Osteocyte (in vitro differentiated cells): ENCODE data around the gene C14orf119. TPM values are rescaled to one million over a fixed set of nuclear protein-coding genes. Genes with fewer than 3 reads are reported as not detected.

Source experiments
- DNase-seq: peaks from one replicate; pipeline ENCODE4 v3.0.0; 2021; ENCODE audit warnings: mixed read lengths; ENCODE audit not compliant: unreplicated experiment; ENCODE audit errors: extremely low spot score
- H3K27ac Mint-ChIP-seq: one replicate; pipeline ENCODE4 v1.8.0; 2021; ENCODE audit warnings: mild to moderate bottlenecking, mixed read lengths; ENCODE audit not compliant: unreplicated experiment
- H3K27me3 Mint-ChIP-seq: one replicate; pipeline ENCODE4 v1.8.0; 2021; ENCODE audit warnings: mixed read lengths; ENCODE audit not compliant: unreplicated experiment
- H3K36me3 Mint-ChIP-seq: one replicate; pipeline ENCODE4 v1.8.0; 2021; ENCODE audit warnings: mixed read lengths; ENCODE audit not compliant: unreplicated experiment
- H3K4me1 Mint-ChIP-seq: one replicate; pipeline ENCODE4 v1.8.0; 2021; ENCODE audit warnings: mixed read lengths; ENCODE audit not compliant: unreplicated experiment
- H3K4me3 Mint-ChIP-seq: one replicate; pipeline ENCODE4 v1.8.0; 2021; ENCODE audit warnings: mild to moderate bottlenecking, moderate library complexity, mixed read lengths; ENCODE audit not compliant: unreplicated experiment
- H3K9me3 Mint-ChIP-seq: one replicate; pipeline ENCODE4 v1.8.0; 2021; ENCODE audit warnings: mixed read lengths; ENCODE audit not compliant: unreplicated experiment
- CTCF ChIP-seq: fragments of 200-600 bp; sonication (generic); IDR thresholded peaks from 2 replicates; pipeline ENCODE4 v1.5.0; 2021; ENCODE audit warnings: antibody characterized with exemption, mild to moderate bottlenecking, moderate library complexity
- total RNA-seq: library from RNA; stranded (reverse); gene quantifications from 2 replicates; pipeline ENCODE4 v1.2.1, GENCODE V29; 2021

C14orf119 gene
- total RNA-seq, 1 donor from 2014 or later: 61.3 TPM

- TF ChIP-seq CTCF: no peak
- Mint-ChIP-seq H3K27ac (no peak overlapping the region), H3K9me3 (no peaks in the 10 kb centered on the region), H3K27me3 (no peaks in the 10 kb centered on the region), H3K36me3 (peaks cover 2% of the 10 kb centered on the region), H3K4me3 (no peak overlapping the region), H3K4me1 (peaks cover 20% of the 10 kb centered on the region)
- no peak for DNase-seq
Observed at GRCh38 chr14:23051141-23052057, 43.9 kb upstream of the C14orf119 start.

GRCh38 chr14:23052182-23052623 is 43.1 kb upstream of the C14orf119 start:
- H3K27me3 Mint-ChIP-seq: no peaks in the 10 kb centered on the region
- TF ChIP-seq CTCF: no peak
- peaks cover 2% of the 10 kb centered on the region for H3K36me3 Mint-ChIP-seq
- H3K9me3 Mint-ChIP-seq: no peaks in the 10 kb centered on the region
- H3K4me1 Mint-ChIP-seq: peaks cover 21% of the 10 kb centered on the region
- DNase-seq: no peak
- H3K27ac Mint-ChIP-seq: no peak overlapping the region
- H3K4me3 Mint-ChIP-seq: no peak overlapping the region

GRCh38 chr14:23052671-23053070 is 42.6 kb upstream of the C14orf119 start:
- no peaks in the 10 kb centered on the region for H3K9me3 Mint-ChIP-seq
- H3K4me1 Mint-ChIP-seq: peaks cover 16% of the 10 kb centered on the region
- DNase-seq: no peak
- TF ChIP-seq CTCF: no peak
- H3K4me3 Mint-ChIP-seq: no peak overlapping the region
- no peaks in the 10 kb centered on the region for H3K27me3 Mint-ChIP-seq
- no peak overlapping the region for H3K27ac Mint-ChIP-seq
- peaks cover 2% of the 10 kb centered on the region for H3K36me3 Mint-ChIP-seq

GRCh38 chr14:23053426-23053825 is 41.9 kb upstream of the C14orf119 start:
- H3K36me3 Mint-ChIP-seq: peaks cover 2% of the 10 kb centered on the region
- H3K4me3 Mint-ChIP-seq: no peak overlapping the region
- H3K9me3 Mint-ChIP-seq: no peaks in the 10 kb centered on the region
- TF ChIP-seq CTCF: no peak
- no peaks in the 10 kb centered on the region for H3K27me3 Mint-ChIP-seq
- H3K4me1 Mint-ChIP-seq: peaks cover 20% of the 10 kb centered on the region
- no peak for DNase-seq
- H3K27ac Mint-ChIP-seq: no peak overlapping the region

- Mint-ChIP-seq H3K4me1 (peaks cover 22% of the 10 kb centered on the region), H3K27ac (no peak overlapping the region), H3K27me3 (no peaks in the 10 kb centered on the region), H3K36me3 (peaks cover 3% of the 10 kb centered on the region), H3K4me3 (no peak overlapping the region), H3K9me3 (no peaks in the 10 kb centered on the region)
- DNase-seq: no peak
- TF ChIP-seq CTCF: peak; percentile 33
Observed at GRCh38 chr14:23054000-23054811, 41.1 kb upstream of the C14orf119 start.
